Fibroblast of gingiva (primary cell): ENCODE measurements around the gene VAC14.

Experiments
- DNase-seq: peaks from one replicate; pipeline ENCODE4 v3.0.0-alpha.2; 2011; ENCODE audit warnings: low read depth

The VAC14 gene

DNA sequence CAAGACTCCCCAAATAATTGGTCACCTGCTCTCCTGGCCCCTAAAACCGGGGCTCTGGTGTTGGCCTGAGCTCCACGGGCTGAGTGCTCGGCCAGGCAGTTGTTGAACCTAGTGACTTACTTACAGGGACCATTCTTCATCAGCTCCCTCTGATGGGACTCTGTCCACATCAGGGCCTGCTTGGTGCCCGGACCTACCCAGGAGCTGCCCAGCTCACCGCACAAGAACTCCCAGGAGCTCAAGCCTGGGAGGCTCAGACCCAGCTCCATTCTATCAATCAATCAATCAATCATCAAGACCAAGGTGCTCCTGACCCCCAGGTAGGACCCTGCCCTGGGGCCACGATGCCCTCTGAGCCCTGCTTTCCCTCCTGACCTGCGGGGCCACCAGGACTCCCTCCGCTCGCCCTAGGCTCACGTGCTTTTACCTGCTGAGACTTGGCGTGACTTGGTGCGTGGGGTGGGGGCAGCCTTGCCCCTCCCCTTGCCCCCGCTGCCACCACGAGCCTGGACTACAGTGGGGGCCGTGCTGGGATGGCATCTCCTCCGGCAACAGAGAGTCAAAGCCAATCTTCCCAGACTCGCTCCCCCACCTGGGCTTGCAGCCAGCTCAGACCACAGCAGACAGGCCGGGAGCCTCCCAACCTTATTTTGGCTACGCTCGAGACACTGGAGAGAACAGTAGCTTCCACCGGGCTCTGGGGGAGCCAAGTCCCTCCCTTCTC lies 138.9 kb downstream of the VAC14 start:
- DNase-seq = no peak

DNA sequence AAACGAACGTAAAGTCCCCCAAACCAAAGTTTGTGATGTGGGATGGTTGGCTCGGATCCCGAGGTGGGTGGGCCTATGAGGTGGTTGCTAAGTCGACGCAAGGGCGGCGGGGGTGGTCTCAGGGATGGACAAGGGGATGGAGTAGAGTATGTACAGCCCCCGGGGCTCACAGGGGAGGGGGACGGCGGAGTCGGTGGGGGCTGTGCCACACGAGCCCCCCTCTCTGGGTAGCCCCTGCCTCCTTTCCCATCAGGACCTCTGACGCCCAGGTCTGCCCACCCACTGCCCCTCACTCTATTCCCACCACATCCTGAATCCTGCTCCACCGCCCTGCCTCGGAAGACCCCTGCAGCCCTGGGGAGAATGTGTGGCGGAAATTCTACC lies 139.4 kb downstream of the VAC14 start:
- DNase-seq = no peak

DNA sequence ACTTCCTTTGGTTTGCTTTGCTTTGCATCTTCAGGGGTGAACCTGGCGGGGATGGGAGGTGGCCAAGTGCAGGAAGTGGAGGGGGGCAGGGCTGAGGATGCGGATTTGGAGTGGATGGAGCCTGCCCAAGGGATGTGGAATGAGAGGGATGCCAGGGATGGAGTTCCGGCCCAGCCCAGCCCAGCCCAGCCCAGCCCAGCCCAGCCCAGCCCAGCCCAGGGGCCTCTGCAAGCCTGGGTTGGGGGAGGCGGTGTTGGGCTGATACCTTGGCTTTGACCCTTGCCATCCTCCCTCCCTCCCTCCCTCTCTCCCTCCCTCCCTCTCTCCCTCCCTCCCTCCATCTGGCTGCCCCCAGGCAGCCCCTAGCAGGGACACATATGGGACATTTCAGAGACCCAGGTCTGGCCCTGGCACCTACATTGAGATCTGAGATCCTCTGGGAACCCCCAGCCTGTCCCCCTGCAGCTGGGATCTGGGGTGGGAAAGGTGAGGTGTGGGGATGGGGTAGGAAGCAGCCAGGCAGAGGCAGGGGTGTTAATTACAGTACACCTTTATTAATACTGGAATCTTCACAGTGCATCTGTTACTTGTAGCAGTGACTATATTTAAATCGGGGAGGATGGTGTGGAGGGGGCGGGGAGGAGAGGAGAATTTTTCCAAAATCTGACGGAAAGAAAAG lies 140.1 kb downstream of the VAC14 start:
- DNase-seq = no peak

DNA sequence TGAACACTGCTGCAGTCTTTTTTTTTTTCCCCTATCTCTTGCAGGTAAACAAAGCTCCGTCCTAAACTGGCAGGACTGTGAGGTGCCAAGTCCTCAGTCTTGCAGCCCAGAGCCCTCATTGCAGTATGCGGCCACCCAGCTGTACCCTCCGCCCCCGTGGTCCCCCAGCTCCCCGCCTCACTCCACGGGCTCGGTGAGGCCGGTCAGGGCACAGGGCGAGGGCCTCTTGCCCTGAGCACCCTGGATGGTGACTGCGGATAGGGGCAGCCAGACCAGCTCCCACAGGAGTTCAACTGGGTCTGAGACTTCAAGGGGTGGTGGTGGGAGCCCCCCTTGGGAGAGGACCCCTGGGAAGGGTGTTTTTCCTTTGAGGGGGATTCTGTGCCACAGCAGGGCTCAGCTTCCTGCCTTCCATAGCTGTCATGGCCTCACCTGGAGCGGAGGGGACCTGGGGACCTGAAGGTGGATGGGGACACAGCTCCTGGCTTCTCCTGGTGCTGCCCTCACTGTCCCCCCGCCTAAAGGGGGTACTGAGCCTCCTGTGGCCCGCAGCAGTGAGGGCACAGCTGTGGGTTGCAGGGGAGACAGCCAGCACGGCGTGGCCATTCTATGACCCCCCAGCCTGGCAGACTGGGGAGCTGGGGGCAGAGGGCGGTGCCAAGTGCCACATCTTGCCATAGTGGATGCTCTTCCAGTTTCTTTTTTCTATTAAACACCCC lies 140.8 kb downstream of the VAC14 start:
- DNase-seq = no peak

DNA sequence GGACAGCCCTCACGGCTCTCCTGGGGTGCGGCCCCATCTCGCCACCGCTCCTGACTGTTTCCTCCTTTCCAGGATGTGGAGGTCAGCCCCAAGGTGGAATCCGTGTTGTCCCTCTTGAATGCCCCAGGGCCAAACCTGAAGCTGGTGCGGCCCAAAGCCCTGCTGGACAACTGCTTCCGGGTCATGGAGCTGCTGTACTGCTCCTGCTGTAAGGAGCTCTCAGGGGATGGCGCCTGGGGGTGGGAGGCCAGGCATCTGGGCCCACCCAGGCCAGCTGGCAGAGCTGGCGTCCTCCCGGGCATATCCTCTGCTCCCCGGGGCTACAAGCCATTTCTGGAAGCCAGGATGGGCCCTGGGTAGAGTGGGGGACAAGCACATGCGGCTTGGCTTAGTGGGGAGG lies 141.4 kb downstream of the VAC14 start:
- DNase-seq = no peak

DNA sequence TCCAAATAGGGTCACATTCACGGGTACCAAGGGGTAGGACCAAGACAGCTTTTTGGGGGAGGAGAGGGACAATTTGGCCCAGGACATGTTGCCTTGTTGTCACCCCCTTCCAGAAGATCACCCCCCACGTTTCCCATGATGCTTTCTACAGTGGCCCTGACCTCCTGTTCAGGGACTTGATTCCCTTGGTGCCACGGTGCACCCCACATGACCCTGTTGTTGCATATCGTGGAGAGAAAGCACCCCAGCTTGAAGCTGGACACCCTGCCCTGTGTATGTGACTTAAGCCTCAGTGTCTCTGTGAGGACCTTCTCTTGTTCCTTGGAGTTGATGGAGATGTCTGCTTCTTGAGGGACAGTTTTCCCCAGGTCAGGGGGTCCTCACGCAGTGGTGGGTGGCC lies 142.0 kb downstream of the VAC14 start:
- DNase-seq = no peak

DNA sequence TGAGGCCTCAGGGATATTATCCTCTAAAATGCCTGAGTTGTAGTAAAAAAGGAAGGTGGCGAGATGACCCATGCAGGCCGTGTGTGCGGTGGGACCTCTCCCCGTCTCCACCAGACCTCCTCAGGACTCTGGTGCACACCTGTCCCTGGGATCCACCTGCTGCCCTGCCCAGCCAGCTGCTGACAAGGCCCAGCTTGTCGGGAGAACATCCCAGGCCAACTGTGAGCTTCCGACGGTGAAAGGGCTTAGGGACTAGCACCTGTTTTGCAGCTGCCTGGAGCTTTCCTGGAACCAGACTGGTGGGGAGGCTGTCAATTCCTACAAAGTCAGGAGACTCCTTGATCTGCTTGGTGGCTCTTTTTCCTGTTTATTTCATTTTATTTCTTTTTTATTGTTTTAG lies 143.0 kb downstream of the VAC14 start:
- DNase-seq = no peak

DNA sequence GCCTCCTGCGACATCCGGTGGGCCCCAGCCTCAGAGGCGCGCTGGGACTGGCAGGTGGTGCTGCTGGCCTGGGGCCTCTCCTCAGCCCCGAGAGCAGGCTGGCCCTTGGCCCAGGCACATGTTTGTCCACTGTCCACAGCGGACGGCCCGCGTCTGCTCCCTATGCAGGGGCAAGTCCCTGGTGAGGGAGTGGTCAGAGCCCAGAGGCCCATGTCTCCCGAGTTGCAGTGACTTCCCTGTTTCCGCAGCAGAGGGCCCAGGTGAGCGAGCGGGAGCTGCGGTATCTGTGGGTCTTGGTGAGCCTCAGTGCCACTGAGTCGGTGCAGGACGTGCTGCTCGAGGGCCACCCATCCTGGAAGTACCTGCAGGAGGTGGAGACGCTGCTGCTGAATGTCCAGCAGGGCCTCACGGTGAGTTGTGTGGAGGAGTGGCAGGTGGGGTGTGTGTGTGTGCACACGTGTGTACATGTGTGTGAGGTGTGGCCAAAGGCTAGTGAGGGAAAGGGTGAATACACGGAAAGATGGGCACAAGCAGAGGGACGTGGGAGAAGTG lies 144.2 kb downstream of the VAC14 start:
- DNase-seq = no peak

DNA sequence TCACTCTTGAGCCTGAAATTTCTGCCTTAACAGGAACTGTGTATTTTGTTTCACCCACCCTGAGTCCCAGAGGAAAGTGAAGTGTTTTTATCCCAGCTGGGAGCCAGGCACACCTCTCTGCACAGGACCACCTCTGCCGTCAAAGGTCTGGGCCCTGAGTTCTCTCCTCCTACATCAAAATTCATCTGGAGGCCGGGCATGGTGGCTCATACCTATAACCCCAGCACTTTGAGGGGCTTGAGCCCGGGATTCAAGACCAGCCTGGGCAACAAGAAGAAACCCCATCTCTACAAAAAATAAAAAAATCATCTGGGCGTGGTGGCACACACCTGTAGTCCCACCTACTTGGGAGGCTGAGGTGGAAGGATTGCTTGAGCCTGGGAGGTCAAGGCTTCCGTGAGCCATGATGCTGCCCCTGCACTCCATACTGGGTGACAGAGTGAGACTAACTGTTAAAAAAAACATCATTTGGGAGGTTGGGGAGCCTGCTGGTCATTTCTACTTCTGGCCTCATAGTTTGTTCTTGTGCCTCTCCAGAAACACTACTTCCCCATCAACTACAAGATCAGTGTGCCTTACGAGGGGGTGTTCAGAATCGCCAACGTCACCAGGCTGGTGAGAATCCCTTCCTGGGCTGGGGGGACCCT lies 144.8 kb downstream of the VAC14 start:
- DNase-seq = no peak

DNA sequence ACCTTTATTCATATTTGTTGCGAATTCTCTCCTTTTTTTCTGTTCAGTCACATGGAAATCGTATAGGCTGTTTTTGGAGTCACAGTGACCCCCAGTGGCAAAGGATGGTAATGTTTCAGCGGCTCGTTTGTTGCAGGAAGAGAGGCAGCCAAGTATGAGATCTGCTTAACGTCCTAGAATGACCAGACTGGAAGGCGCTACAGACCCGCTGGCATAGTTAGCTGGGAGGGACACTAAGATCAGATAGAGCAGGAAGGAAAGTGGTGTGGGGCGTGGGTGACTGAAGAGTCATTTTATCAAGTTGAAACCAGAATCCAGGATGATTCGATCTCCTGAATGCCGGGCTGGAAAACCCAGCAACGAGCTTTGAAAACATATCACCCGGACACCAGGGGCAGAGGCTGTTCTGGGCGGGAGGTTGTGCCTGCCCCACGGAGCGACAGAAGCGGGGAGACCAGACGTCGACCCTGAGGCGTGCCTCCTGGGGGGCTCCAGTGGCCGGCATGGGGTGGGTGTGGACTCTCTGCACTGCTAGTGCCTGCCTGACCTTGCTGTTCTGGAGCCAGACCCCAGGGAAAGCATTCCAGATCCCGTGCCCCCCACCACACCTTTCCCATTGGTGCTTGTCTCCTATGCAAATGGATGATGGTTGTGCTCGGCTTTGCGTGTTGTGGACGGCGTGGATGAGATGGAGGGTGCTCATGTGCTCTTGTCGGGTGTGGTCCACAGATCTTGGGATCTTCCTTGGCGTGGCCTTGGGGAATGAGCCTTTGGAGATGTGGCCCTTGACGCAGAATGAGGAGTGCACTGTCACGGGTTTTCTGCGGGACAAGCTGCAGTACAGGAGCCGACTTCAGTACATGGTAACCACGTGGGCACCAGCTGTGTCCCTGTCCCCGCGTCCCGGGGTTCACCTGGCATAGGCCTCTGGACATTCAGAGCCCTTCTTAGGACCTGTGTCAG lies 146.9 kb downstream of the VAC14 start:
- peak; percentile 75 for DNase-seq

DNA sequence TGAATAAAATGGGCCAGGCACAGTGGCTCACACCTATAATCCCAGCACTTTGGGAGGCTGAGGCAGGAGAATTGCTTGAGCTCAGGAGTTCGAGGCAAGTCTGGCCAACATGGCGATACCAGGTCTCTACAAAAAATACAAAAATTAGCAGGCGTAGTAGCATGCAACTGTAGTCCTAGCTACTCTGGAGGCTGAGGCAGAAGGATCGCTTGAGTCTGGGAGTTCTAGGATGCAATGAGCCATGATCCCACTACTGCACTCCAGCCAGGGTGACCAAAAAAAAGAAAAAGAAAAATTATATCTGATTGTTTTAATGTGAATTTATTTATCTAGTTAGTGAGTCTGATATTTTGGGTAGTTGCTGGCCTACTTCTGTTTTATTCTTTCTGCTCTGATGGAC lies 147.6 kb downstream of the VAC14 start:
- DNase-seq = no peak

DNA sequence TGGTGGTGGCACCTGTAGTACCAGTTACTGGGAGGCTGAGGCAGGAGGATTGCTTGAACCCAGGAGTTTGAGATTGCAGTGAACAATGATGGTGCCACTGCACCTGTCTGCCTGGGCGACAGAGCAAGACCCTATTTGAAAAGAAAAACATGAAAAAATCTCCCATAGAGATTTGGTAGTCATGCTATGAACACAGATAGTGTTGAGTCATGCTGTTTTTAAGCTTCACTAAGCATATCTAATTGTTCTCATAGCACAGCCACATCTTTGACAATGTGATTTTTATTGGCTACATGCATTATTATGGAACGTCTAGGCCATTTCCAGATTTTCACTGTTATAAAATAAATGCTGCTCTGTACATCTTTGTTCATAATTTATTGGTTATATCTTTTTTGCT lies 148.6 kb downstream of the VAC14 start:
- no peak for DNase-seq

DNA sequence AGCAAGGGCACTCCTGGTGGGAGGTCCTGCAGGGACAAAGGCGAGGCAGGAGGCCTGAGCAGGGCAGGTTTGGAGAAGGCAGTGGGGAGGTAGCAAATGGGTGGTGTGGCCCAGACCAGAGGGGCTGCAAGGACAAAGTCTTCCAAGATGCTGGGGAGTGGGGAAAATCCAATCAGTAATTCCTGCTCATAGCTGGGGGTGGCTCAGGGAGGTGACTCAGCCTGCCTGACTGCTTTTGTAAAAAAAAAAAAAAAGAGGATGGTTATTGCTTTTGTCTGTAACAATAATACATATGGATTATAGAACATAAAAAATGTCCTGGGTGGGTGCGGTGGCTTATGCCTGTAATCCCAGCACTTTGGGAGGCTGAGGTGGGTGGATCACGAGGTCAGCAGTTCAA lies 149.4 kb downstream of the VAC14 start:
- no peak for DNase-seq

DNA sequence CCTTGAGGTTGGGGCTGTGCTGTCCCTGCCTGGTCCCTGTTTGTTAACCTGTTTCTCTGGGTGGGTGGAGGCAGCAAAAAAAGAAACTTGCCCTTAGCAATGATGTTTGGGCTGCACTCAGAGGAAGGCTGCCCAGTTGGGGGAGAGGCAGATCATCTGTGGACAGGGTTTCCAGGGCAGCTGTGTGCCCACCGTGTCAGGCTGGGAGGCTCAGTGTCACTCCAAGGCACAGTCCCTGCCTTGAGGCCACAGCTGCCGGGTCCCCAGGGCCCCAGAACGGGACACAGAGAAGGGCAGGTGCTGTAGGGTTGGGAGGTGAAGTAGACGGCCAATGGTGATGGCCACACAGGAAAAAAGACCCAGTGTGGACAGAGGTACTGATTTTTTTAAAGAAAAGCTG lies 150.7 kb downstream of the VAC14 start:
- DNase-seq = no peak

DNA sequence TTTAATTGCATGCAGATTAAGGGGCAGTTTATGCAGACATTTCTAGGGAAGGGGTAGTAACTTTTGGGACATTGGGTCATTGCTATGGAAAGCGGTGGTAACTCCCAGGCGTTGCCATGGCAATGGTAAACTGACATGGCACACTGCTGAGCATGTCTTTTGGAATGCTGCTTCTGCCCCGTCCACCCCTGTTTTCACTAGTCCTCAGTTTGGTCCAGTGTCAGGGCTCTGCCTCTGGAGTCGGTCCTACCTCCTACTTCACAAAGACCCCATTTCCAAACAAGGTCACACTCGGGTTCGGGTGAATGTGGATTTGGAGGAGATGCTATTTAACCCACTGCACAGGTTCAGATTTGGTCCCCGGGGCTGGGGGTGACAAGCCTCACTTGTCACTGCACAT lies 151.7 kb downstream of the VAC14 start:
- peak; percentile 58 for DNase-seq

DNA sequence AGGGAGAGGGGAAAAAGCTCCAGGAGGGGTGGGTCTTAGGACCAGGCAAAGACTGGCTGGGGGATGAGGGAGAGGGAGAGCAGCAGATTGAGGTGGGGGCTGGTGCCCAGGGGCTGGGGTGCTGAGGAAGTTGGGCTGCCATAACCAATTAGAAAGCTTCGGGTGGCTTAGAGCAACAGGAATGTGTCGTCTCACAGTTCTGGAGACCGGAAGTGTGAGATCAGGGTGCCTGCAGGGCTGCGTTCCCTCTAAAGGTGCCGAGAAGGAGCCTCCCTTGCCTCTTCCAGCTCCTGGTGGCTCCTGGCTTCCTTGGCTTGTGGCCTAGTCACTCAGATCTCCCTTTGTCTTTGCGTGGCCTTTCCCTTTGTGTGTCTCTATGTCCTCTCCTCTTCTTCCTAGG lies 152.4 kb downstream of the VAC14 start:
- DNase-seq = no peak

DNA sequence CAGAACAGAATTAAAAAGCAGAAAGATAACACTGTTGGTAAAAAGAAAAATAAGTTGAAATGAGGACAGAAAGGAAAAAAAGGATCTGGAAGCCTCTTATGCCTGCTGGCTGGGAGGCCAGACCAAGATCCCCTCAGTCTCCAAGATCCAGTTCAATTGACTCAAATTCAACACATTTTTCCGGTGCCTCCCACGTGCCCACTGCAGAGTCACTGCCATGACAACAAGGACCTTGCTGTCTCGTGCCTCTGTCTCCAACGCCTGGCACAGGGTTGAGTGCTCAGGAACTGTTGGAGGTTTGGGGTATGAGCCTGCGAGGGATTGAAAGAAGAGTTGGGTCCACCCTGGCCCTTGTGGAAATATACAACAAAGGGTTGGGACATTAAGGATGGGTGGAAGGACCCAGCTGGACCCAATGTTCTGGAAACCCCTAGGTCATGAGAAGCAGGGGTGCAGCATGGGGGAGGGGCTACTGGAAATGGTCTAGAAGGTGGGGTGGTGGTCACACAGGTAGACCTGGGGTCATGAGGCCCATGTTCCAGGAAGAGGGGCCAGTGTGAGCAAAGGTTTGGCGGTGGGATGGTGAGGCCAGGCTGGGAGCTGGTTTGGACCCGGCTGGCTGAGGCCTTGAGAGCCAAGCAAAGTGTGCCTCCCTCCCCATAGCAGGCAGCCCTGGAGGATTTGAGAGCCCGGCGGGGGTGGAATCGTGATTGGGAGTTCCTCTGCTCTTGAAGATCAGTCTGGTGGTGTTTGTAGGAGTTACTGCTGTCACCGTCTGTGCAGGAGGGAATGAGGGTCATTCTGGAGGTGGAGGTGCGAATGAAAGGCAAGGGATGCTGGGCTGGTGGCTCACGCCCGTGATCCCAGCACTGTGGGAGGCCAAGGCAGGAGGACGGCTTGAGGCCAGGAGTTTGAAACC lies 153.3 kb downstream of the VAC14 start:
- no peak for DNase-seq

DNA sequence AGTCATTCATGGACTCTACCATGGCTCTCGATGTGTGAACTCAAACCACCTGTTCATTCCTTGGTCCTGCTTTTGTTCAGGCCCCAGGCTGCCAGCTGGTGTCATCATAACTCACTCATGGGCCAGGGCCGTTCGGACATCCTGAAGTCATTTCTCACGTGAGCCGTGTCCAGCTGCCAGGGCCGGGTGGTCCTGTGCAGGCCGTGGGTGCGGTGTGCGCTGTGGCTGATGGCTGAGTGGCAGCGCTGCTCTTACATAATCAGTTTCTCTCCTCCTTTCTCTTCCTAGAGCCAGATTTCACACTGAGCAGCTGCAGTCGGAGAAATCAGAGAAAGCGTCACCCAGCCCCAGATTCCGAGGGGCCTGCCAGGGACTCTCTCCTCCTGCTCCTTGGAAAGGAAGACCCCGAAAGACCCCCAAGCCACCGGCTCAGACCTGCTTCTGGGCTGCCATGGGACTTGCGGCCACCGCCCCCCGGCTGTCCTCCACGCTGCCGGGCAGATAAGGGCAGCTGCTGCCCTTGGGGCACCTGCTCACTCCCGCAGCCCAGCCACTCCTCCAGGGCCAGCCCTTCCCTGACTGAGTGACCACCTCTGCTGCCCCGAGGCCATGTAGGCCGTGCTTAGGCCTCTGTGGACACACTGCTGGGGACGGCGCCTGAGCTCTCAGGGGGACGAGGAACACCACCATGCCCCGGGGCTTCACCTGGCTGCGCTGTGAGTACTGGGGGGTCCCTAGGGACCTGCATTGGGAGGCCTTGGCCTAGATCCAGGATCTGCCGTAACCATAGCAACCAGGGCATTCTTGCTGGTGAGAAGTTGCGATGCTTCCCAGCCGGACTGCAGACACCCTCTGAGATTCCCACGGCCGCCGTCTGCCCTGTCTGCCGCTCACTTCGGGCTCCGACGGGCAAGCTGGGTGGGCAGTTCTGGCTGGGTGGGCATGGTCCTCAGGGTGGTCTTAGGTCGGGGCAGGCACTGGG lies 154.4 kb downstream of the VAC14 start, which contains the start of gene IL34:
TSS of gene IL34 (plus strand) at position 300 of the 982 bp plus-strand sequence. CDS start at position 689, 389 bp downstream.
- DNase-seq = no peak
